H1 (cell line): ENCODE measurements around the gene KCNK7. TPM values are rescaled to one million over a fixed set of nuclear protein-coding genes. Genes with fewer than 3 reads are reported as not detected.

Experiments used
- CTCF ChIA-PET: fragments of 300-600 bp; sonication (Branson Sonifier 250); formaldehyde crosslinking; loops from one replicate; lab custom pipeline; 2021; ENCODE audit not compliant: partially characterized antibody; lab: Charles Lee
- POLR2A ChIA-PET: fragments of 300-600 bp; sonication (Branson Sonifier 250); formaldehyde crosslinking; loops from one replicate; lab custom pipeline; 2021; ENCODE audit warnings: inconsistent platforms; ENCODE audit not compliant: partially characterized antibody; lab: Charles Lee
- DNase-seq, 2 experiments: peaks; one replicate each; pipeline versions ENCODE4 v3.0.0 to v3.0.0-alpha.2; 2010 to 2022; ENCODE audit warnings: low spot score in 2 of 2, low read depth in 1 of 2, mixed read lengths in 1 of 2
- FAIRE-seq: peaks from 2 replicates; lab custom pipeline; 2011; peaks lifted over from hg19 to GRCh38; lab: Jason Lieb, UNC
- H2AFZ ChIP-seq: 2 replicates; pipeline ENCODE4 v1.8.1; 2012; ENCODE audit warnings: low read length, inconsistent platforms
- H2AK5ac ChIP-seq: 2 replicates; pipeline ENCODE4 v1.6.1; 2013; ENCODE audit warnings: low read depth, low read length
- H2BK120ac ChIP-seq: replicated peaks from 2 replicates; pipeline ENCODE3; 2013; ENCODE audit warnings: low read depth, low read length, inconsistent platforms
- H2BK12ac ChIP-seq: 2 replicates; pipeline ENCODE4 v1.6.1; 2013; ENCODE audit warnings: low read depth, low read length
- H2BK15ac ChIP-seq: 2 replicates; pipeline ENCODE4 v1.6.1; 2013; ENCODE audit warnings: low read length
- H2BK20ac ChIP-seq: 2 replicates; pipeline ENCODE4 v1.6.1; 2013; ENCODE audit warnings: low read length
- H2BK5ac ChIP-seq: 2 replicates; pipeline ENCODE4 v1.6.1; 2013; ENCODE audit warnings: low read depth, low read length
- H3K14ac ChIP-seq: 2 replicates; pipeline ENCODE4 v1.6.1; 2013; ENCODE audit warnings: inconsistent platforms; ENCODE audit not compliant: insufficient read length
- H3K18ac ChIP-seq: 2 replicates; pipeline ENCODE4 v1.6.1; 2013; ENCODE audit warnings: low read length; ENCODE audit errors: extremely low read depth
- H3K23ac ChIP-seq: 2 replicates; pipeline ENCODE4 v1.6.1; 2013; ENCODE audit warnings: inconsistent platforms; ENCODE audit not compliant: insufficient read length
- H3K23me2 ChIP-seq: 2 replicates; pipeline ENCODE4 v1.6.1; 2013; ENCODE audit warnings: low read depth, low read length
- H3K27ac ChIP-seq: 2 replicates; pipeline ENCODE4 v1.6.1; 2011; ENCODE audit warnings: low read depth, low read length, inconsistent platforms
- H3K27me3 ChIP-seq, 4 experiments: replicated peaks in 1 of 4; 1 replicate in 1 of 4; 2 replicates in 3 of 4; pipeline versions ENCODE4 v1.6.1 to v1.8.1; 2011 to 2013; ENCODE audit warnings: low read length in 3 of 4, mild to moderate bottlenecking in 3 of 4, inconsistent platforms in 2 of 4, mixed read lengths in 2 of 4, moderate library complexity in 1 of 4; ENCODE audit not compliant: control insufficient read depth in 3 of 4, insufficient read depth in 3 of 4; ENCODE audit errors: extremely low read depth in 1 of 4
- H3K36me3 ChIP-seq, 4 experiments: 2 replicates each; pipeline versions ENCODE4 v1.6.1 to v1.8.1; 2011 to 2013; ENCODE audit warnings: mild to moderate bottlenecking in 4 of 4, low read length in 3 of 4, moderate library complexity in 2 of 4, control low read depth in 1 of 4, inconsistent platforms in 1 of 4; ENCODE audit not compliant: insufficient read depth in 4 of 4, control insufficient read depth in 2 of 4
- H3K4ac ChIP-seq: replicated peaks from 2 replicates; pipeline ENCODE3; 2013; ENCODE audit warnings: low read length, low read depth, mixed read lengths, inconsistent platforms; ENCODE audit not compliant: insufficient read length
- H3K4me1 ChIP-seq, 4 experiments: replicated peaks in 1 of 4; 1 replicate in 1 of 4; 2 replicates in 3 of 4; pipeline versions ENCODE4 v1.6.1 to v1.8.1; 2011 to 2013; ENCODE audit warnings: low read length in 3 of 4, inconsistent platforms in 2 of 4, mixed read lengths in 1 of 4; ENCODE audit not compliant: insufficient read depth in 4 of 4, control insufficient read depth in 3 of 4
- H3K4me2 ChIP-seq, 2 experiments: 2 replicates each; pipeline versions ENCODE4 v1.6.1 to v1.8.1; 2011 to 2013; ENCODE audit warnings: low read depth in 2 of 2, low read length in 2 of 2, control low read depth in 1 of 2, inconsistent platforms in 1 of 2, mild to moderate bottlenecking in 1 of 2; ENCODE audit not compliant: insufficient read depth in 1 of 2
- H3K4me3 ChIP-seq, 4 experiments: fragments of 200-600, 300-600 bp in 1 of 4; sonication (generic), shearing (Covaris generic), sonication (Bioruptor Twin) in 1 of 4; 2 replicates each; pipeline versions ENCODE4 v1.5.1 to v1.8.1; 2011 to 2016; ENCODE audit warnings: low read length in 4 of 4, low read depth in 3 of 4, control low read depth in 2 of 4, inconsistent platforms in 2 of 4, mild to moderate bottlenecking in 2 of 4, mixed read lengths in 1 of 4, moderate library complexity in 1 of 4; ENCODE audit not compliant: insufficient read depth in 2 of 4; ENCODE audit errors: extremely low read depth in 1 of 4
- H3K56ac ChIP-seq: replicated peaks from 2 replicates; pipeline ENCODE3; 2013; ENCODE audit warnings: low read depth, mild to moderate bottlenecking, mixed read lengths, low read length, inconsistent platforms; ENCODE audit not compliant: insufficient read length
- H3K79me1 ChIP-seq: 2 replicates; pipeline ENCODE4 v1.6.1; 2013; ENCODE audit warnings: low read depth, low read length, control low read depth
- H3K79me2 ChIP-seq, 2 experiments: 2 replicates each; pipeline versions ENCODE4 v1.6.1 to v1.8.1; 2012 to 2013; ENCODE audit warnings: low read length in 2 of 2, mild to moderate bottlenecking in 2 of 2, inconsistent platforms in 1 of 2; ENCODE audit not compliant: insufficient read depth in 2 of 2, control insufficient read depth in 1 of 2
- H3K9ac ChIP-seq, 4 experiments: replicated peaks in 1 of 4; 1 replicate in 1 of 4; 2 replicates in 3 of 4; pipeline versions ENCODE4 v1.6.1 to v1.8.1; 2011 to 2013; ENCODE audit warnings: low read depth in 3 of 4, low read length in 3 of 4, control low read depth in 2 of 4, mild to moderate bottlenecking in 2 of 4, moderate library complexity in 2 of 4, inconsistent platforms in 1 of 4; ENCODE audit errors: extremely low read depth in 1 of 4
- H3K9me3 ChIP-seq, 2 experiments: 2 replicates each; pipeline versions ENCODE4 v1.6.1 to v1.8.1; 2012 to 2013; ENCODE audit warnings: mild to moderate bottlenecking in 2 of 2, moderate library complexity in 2 of 2, control low read depth in 1 of 2, inconsistent platforms in 1 of 2, low read depth in 1 of 2, low read length in 1 of 2, mixed read lengths in 1 of 2; ENCODE audit not compliant: insufficient read depth in 2 of 2
- H4K20me1 ChIP-seq, 2 experiments: replicated peaks in 1 of 2; 2 replicates each; pipeline versions ENCODE3 to v1.8.1; 2011 to 2013; ENCODE audit warnings: inconsistent platforms in 2 of 2, low read length in 2 of 2, mild to moderate bottlenecking in 1 of 2; ENCODE audit not compliant: insufficient read depth in 2 of 2, control insufficient read depth in 1 of 2
- H4K5ac ChIP-seq: 2 replicates; pipeline ENCODE4 v1.6.1; 2013; ENCODE audit warnings: low read length, low read depth, mixed read lengths, inconsistent platforms; ENCODE audit not compliant: insufficient read length
- H4K8ac ChIP-seq: 2 replicates; pipeline ENCODE4 v1.8.0; 2013; ENCODE audit warnings: mild to moderate bottlenecking, moderate library complexity, low read length, inconsistent platforms; ENCODE audit not compliant: insufficient read depth; ENCODE audit errors: extremely low read depth
- H4K91ac ChIP-seq: replicated peaks from 2 replicates; pipeline ENCODE3; 2013; ENCODE audit warnings: low read length, mixed read lengths, inconsistent platforms; ENCODE audit not compliant: insufficient read length
- CHD2 ChIP-seq: IDR thresholded peaks from 2 replicates; pipeline ENCODE4 v1.6.1; 2012; ENCODE audit warnings: low read length, improper control_type of control experiment
- CREB1 ChIP-seq: IDR thresholded peaks from 2 replicates; pipeline ENCODE4 v1.6.1; 2012; ENCODE audit warnings: inconsistent platforms
- HDAC2 ChIP-seq, 2 experiments: fragments of 300-600 bp in 1 of 2; sonication (generic) in 1 of 2; IDR thresholded peaks; 2 replicates each; pipeline ENCODE4 v1.6.1; 2011 to 2012; ENCODE audit warnings: low read depth in 2 of 2, low read length in 2 of 2, mild to moderate bottlenecking in 2 of 2, moderate library complexity in 2 of 2, borderline replicate concordance in 1 of 2, inconsistent platforms in 1 of 2
- POU5F1 ChIP-seq: IDR thresholded peaks from 2 replicates; pipeline ENCODE4 v1.6.1; 2011; ENCODE audit warnings: low read depth, mild to moderate bottlenecking, low read length, moderate library complexity
- RFX5 ChIP-seq: IDR thresholded peaks from 2 replicates; pipeline ENCODE4 v1.6.1; 2011; ENCODE audit warnings: low read depth, low read length, improper control_type of control experiment, borderline replicate concordance
- WGBS, 2 experiments: shearing (Covaris generic) in 1 of 2; methylation state at CpG; one replicate each; pipeline versions ENCODE4 v1.1.6 to v1.1.7; 2013 to 2015; ENCODE audit warnings: low lambda C conversion rate in 2 of 2, mixed read lengths in 2 of 2, inconsistent platforms in 1 of 2, low coverage in 1 of 2, missing lambda C conversion rate in 1 of 2; ENCODE audit not compliant: insufficient replicate concordance in 2 of 2, insufficient coverage in 1 of 2, insufficient read length in 1 of 2; ENCODE audit errors: extremely low coverage in 1 of 2, missing lambda C conversion rate in 1 of 2; 5-methylcytosine and 5-hydroxymethylcytosine counted together
- polyA plus RNA-seq, 7 experiments: library from polyadenylated mRNA; depleted of rRNA in 3 of 7; stranded (reverse) in 5 of 7; unstranded in 2 of 7; fragments of >200 nt in 5 of 7; fragments of 200-250 nt in 2 of 7; gene quantifications; 1 replicate in 5 of 7; 2 replicates in 1 of 7; 4 replicates in 1 of 7; pipeline versions ENCODE4 v1.2.1 to v1.2.3, GENCODE V29; 2011 to 2013; ENCODE audit warnings: missing spikeins in 2 of 7, mixed read lengths in 2 of 7
- total RNA-seq: library from RNA; stranded (reverse); fragmentation: NEBNext Ultra II Directional; extraction: Animal tissue kit (Norgen Biotek cat#: 25700); gene quantifications from 2 replicates; pipeline ENCODE4 v1.2.1, GENCODE V29; 2021
- TF ChIP-seq, protein P1 (sequence below): IDR thresholded peaks from 2 replicates; pipeline ENCODE4 v1.6.1; 2012; ENCODE audit warnings: inconsistent platforms

KCNK7 gene
- total and polyA plus RNA-seq, 2 of the 8 experiments (the other 6 are each of a cell fraction or from before 2014, with no cell fraction given), result 0.74 to 1.0 TPM

GRCh38 chr11:65559951-65560537, 35.6 kb downstream of the KCNK7 start:
- POLR2A ChIA-PET, result interaction anchor here (0.6 to 4.2 kb wide), 16 partner anchors 10 to 160 kb away, joined by 3 to 29 read pairs (median 5); partner anchors contain the start of genes FAM89B, MALAT1, PCNX3 and RNASEH2C
- H4K8ac ChIP-seq, result no peak overlapping the region
- H3K56ac ChIP-seq, result no peak overlapping the region
- no peak overlapping the region; a peak in 1 of 8 replicates for H3K4me3 ChIP-seq
- no peak overlapping the region for H4K5ac ChIP-seq
- H2BK15ac ChIP-seq, result peak overlapping the region; percentile 47
- H3K27me3 ChIP-seq, result peaks cover 0 to 22% (median 14%) of the 10 kb centered on the region in 4 experiments; a peak in 5 of 7 replicates
- H3K36me3 ChIP-seq, result no peaks in the 10 kb centered on the region
- peak overlapping the region; percentile 9 for H4K91ac ChIP-seq
- H2BK12ac ChIP-seq, result peak overlapping the region; percentile 32; the same call in 1 of the 2 replicates
- H3K79me1 ChIP-seq, result no peaks in the 10 kb centered on the region
- no peak for FAIRE-seq
- CTCF ChIA-PET, result interaction anchor here (0.6 to 16.3 kb wide), 13 partner anchors 8 to 482 kb away, joined by 3 to 284 read pairs (median 4); partner anchors contain the start of genes EHBP1L1, FAM89B and ZNRD2
- no peak overlapping the region for H3K14ac ChIP-seq
- H3K4ac ChIP-seq, result no peak overlapping the region
- no peak overlapping the region; the same call in 1 of the 2 replicates for H2BK20ac ChIP-seq
- peak overlapping the region; percentile 22; the same call in 1 of the 2 replicates for H2BK5ac ChIP-seq
- no peak overlapping the region for H3K9ac ChIP-seq
- no peaks in the 10 kb centered on the region for H3K9me3 ChIP-seq
- H2BK120ac ChIP-seq, result no peak overlapping the region
- DNase-seq, result no peak
- no peaks in the 10 kb centered on the region for H3K79me2 ChIP-seq
- peak overlapping the region; percentile 53 to 83 for H3K4me2 ChIP-seq
- peaks cover 0 to 37% (median 28%) of the 10 kb centered on the region in 4 experiments; a peak in 6 of 7 replicates for H3K4me1 ChIP-seq
- no peak overlapping the region for H3K18ac ChIP-seq
- H4K20me1 ChIP-seq, result no peaks in the 10 kb centered on the region
- peak overlapping the region; percentile 47 for H2AK5ac ChIP-seq
- no peak for TF ChIP-seq POU5F1
- no peak for TF ChIP-seq RFX5
- no peak for TF ChIP-seq CREB1
- TF ChIP-seq, protein P1, sequence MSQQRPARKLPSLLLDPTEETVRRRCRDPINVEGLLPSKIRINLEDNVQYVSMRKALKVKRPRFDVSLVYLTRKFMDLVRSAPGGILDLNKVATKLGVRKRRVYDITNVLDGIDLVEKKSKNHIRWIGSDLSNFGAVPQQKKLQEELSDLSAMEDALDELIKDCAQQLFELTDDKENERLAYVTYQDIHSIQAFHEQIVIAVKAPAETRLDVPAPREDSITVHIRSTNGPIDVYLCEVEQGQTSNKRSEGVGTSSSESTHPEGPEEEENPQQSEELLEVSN, result no peak
- TF ChIP-seq HDAC2 (IDR thresholded peaks at IDR 0.05; ENCODE audit: borderline replicate concordance in 1 of 2, low read depth in 2 of 2, low read length in 2 of 2), result no peak
- no peak for TF ChIP-seq CHD2
- H3K23me2 ChIP-seq, result peaks cover 4% of the 10 kb centered on the region; the same call in 1 of the 2 replicates
- WGBS, 2 experiments, result 63% methylated on average over 5 of the region's 5 CpGs; no CpG with 5 or more reads in 1 of the 2 experiments
- H2AFZ ChIP-seq, result no peak overlapping the region
- H3K23ac ChIP-seq, result no peak overlapping the region
- H3K27ac ChIP-seq, result no peak overlapping the region
